Left ventricle myocardium superior (tissue), 1 donor: ENCODE data around the gene MPP2. TPM values are rescaled to one million over a fixed set of nuclear protein-coding genes. Genes with fewer than 3 reads are reported as not detected.

Experiments
- ATAC-seq: fragments of 200-7000 bp; cut with Tn5 transposase; one replicate; pipeline ENCODE4 v1.9.1; 2020; ENCODE audit warnings: mild to moderate bottlenecking, moderate library complexity
- DNase-seq: peaks from one replicate; pipeline ENCODE4 v3.0.0-alpha.2; 2020
- intact Hi-C: fragments of 100-400 bp; cut with micrococcal nuclease; formaldehyde crosslinking; loops from one replicate; pipeline ENCODE4 v1.11.0; 2022
- total RNA-seq: library from RNA; stranded (reverse); fragmentation: NEBNext Ultra II Directional; extraction: Animal tissue kit (Norgen Biotek cat#: 25700); gene quantifications from one replicate; pipeline ENCODE4 v1.2.1, GENCODE V29; 2021
- donor health status: DM: no; HTN: yes; CAD: no; lungs with severe emphysema.

The MPP2 gene
- total RNA-seq, 1 donor from 2014 or later = 17.1 TPM

- peak; percentile 89 for DNase-seq
- ATAC-seq = peak; percentile 85
- intact Hi-C loops = no loop called here
Observed at GRCh38 chr17:43832976-43833829, 74.1 kb downstream of the MPP2 start, which contains the start of gene MPP3. Gene MPP3 (minus strand): TSS chr17:43833146. CDS start chr17:43831906, 1,240 bp downstream.

- intact Hi-C loops = no loop called here
- peak; percentile 82 for DNase-seq
Observed at GRCh38 chr17:43832168-43832975, 75.0 kb downstream of the MPP2 start.

GRCh38 chr17:43831633-43832032 is 75.7 kb downstream of the MPP2 start:
- peak; percentile 82 for ATAC-seq
- DNase-seq = peak; percentile 90
- intact Hi-C loops = no loop called here

More at GRCh38 chr17:43832168-43832975, 75.0 kb downstream of the MPP2 start:
- ATAC-seq = peak; percentile 73

GRCh38 chr17:43830510-43831140 is 76.7 kb downstream of the MPP2 start:
- intact Hi-C loops = no loop called here
- DNase-seq (no peak), ATAC-seq (no peak)

GRCh38 chr17:43829738-43830137 is 77.6 kb downstream of the MPP2 start:
- DNase-seq (no peak), ATAC-seq (no peak)
- intact Hi-C loops = no loop called here

GRCh38 chr17:43827596-43827995 is 79.7 kb downstream of the MPP2 start:
- ATAC-seq = no peak
- intact Hi-C loops = no loop called here
- no peak for DNase-seq

- intact Hi-C loops = no loop called here
Observed at GRCh38 chr17:43826206-43826605, 81.1 kb downstream of the MPP2 start.

GRCh38 chr17:43825567-43825966 is 81.8 kb downstream of the MPP2 start:
- intact Hi-C loops = no loop called here
- no peak for DNase-seq
- no peak for ATAC-seq

More at GRCh38 chr17:43826206-43826605, 81.1 kb downstream of the MPP2 start:
- ATAC-seq = no peak
- DNase-seq = no peak

Other genes starting within 250 kb of the MPP2 start
- 11.1 TPM for gene MEOX1, start 245.6 kb downstream of the MPP2 start, total RNA-seq
- gene SOST, start 148.7 kb downstream of the MPP2 start, total RNA-seq = not detected
- gene DUSP3, start 128.6 kb downstream of the MPP2 start, total RNA-seq = 243 TPM
- not detected for gene CFAP97D1, start 127.1 kb downstream of the MPP2 start, total RNA-seq
- 55.5 TPM for gene MPP3, start 74.4 kb downstream of the MPP2 start, total RNA-seq
- 19.1 TPM for gene CD300LG, start 60.4 kb downstream of the MPP2 start, total RNA-seq
- not detected for gene PPY, start 34.9 kb upstream of the MPP2 start, total RNA-seq
- not detected for gene PYY, start 46.4 kb upstream of the MPP2 start, total RNA-seq
- 0.57 TPM for gene NAGS, start 97.1 kb upstream of the MPP2 start, total RNA-seq
- gene TMEM101, start 107.4 kb upstream of the MPP2 start, total RNA-seq = 20.7 TPM
- gene LSM12, start 159.1 kb upstream of the MPP2 start, total RNA-seq = 58.2 TPM
- gene G6PC3, start 163.2 kb upstream of the MPP2 start, total RNA-seq = 26.3 TPM
- 81.4 TPM for gene HDAC5, start 216.1 kb upstream of the MPP2 start, total RNA-seq
- 1.5 TPM for gene HROB, start 234.4 kb upstream of the MPP2 start, total RNA-seq